GM12878 (cell line): Measurements from ENCODE around the gene ZNF827. TPM values are rescaled to one million over a fixed set of nuclear protein-coding genes. Genes with fewer than 3 reads are reported as not detected.

Experiments used
- ATAC-seq: fragments of 200-7000 bp; cut with Tn5 transposase; 3 replicates; pipeline ENCODE4 v1.9.1; 2020; ENCODE audit warnings: mild to moderate bottlenecking, moderate library complexity
- BruUV-seq: library from RNA; stranded (reverse); fragments of 400-500 nt; replicated peaks from 2 replicates; lab custom pipeline; 2021; lab: Mats Ljungman, UMichigan
- CTCF ChIA-PET: fragments of 300-600 bp; sonication (Branson Sonifier 250); formaldehyde crosslinking; extraction: SDS; loops from one replicate; lab custom pipeline; 2021; ENCODE audit warnings: inconsistent platforms; lab: Yijun Ruan, JAX
- POLR2A ChIA-PET: fragments of 350-600 bp; formaldehyde crosslinking; extraction: SDS; loops from one replicate; lab custom pipeline; 2021; ENCODE audit warnings: inconsistent platforms; lab: Charles Lee
- RAD21 ChIA-PET: fragments of 300-600 bp; sonication (Branson Sonifier 250); formaldehyde crosslinking; loops from one replicate; lab custom pipeline; 2023; ENCODE audit warnings: antibody characterized with exemption; ENCODE audit not compliant: unreplicated experiment; lab: Charles Lee
- SMC1A ChIA-PET: fragments of 300-600 bp; sonication (Branson Sonifier 250); formaldehyde crosslinking; loops from one replicate; lab custom pipeline; 2023; ENCODE audit not compliant: unreplicated experiment, uncharacterized antibody; lab: Charles Lee
- DNase-seq: peaks from one replicate; pipeline ENCODE4 v3.0.0-alpha.2; 2011; ENCODE audit warnings: low read depth, low spot score
- FAIRE-seq: peaks from 3 replicates; lab custom pipeline; 2011; peaks lifted over from hg19 to GRCh38; lab: Jason Lieb, UNC
- H2AFZ ChIP-seq: 2 replicates; pipeline ENCODE4 v1.6.0; 2011; ENCODE audit warnings: low read depth, low read length, control low read depth; ENCODE audit not compliant: control insufficient read depth
- H3K27ac ChIP-seq: 2 replicates; pipeline ENCODE4 v1.5.1; 2011; ENCODE audit warnings: control low read depth; ENCODE audit not compliant: control insufficient read depth, insufficient read depth
- H3K27me3 ChIP-seq, 2 experiments: replicated peaks in 1 of 2; 2 replicates each; pipeline versions ENCODE4 v1.6.0 to v1.6.1; 2011; ENCODE audit warnings: low read length in 1 of 2; ENCODE audit not compliant: control insufficient read depth in 2 of 2, insufficient read depth in 2 of 2
- H3K36me3 ChIP-seq, 2 experiments: 2 replicates each; pipeline ENCODE4 v1.5.1; 2011; ENCODE audit warnings: low read length in 1 of 2; ENCODE audit not compliant: control insufficient read depth in 2 of 2, insufficient read depth in 2 of 2
- H3K4me1 ChIP-seq: 2 replicates; pipeline ENCODE4 v1.6.1; 2011; ENCODE audit warnings: mild to moderate bottlenecking, low read length, moderate library complexity, mixed read lengths; ENCODE audit not compliant: control insufficient read depth, insufficient read depth
- H3K4me2 ChIP-seq: 2 replicates; pipeline ENCODE4 v1.6.0; 2011; ENCODE audit warnings: control low read depth; ENCODE audit not compliant: control insufficient read depth, insufficient read depth
- H3K4me3 ChIP-seq: fragments of 200-600 bp; sonication (generic); 2 replicates; pipeline ENCODE4 v1.5.1; 2016
- H3K79me2 ChIP-seq: 2 replicates; pipeline ENCODE4 v1.6.0; 2011; ENCODE audit warnings: low read length; ENCODE audit not compliant: control insufficient read depth, insufficient read depth
- H3K9ac ChIP-seq: 2 replicates; pipeline ENCODE4 v1.8.0; 2011; ENCODE audit warnings: low read length, control low read depth, mixed read lengths; ENCODE audit not compliant: control insufficient read depth, insufficient read depth
- H3K9me3 ChIP-seq: replicated peaks from 3 replicates; pipeline ENCODE4 v1.5.1; 2011; ENCODE audit warnings: mild to moderate bottlenecking, low read length; ENCODE audit not compliant: control insufficient read depth, insufficient read depth
- H4K20me1 ChIP-seq: 2 replicates; pipeline ENCODE4 v1.6.0; 2011; ENCODE audit not compliant: control insufficient read depth, insufficient read depth
- CHD4 ChIP-seq: fragments of 200-600 bp; sonication (generic); IDR thresholded peaks from 2 replicates; pipeline ENCODE4 v1.6.1; 2016; ENCODE audit warnings: mild to moderate bottlenecking
- CUX1 ChIP-seq: IDR thresholded peaks from 2 replicates; pipeline ENCODE4 v1.6.1; 2012; ENCODE audit warnings: improper control_type of control experiment, low read depth, low read length; ENCODE audit not compliant: insufficient replicate concordance
- ETV6 ChIP-seq, 2 experiments: fragments of 450-650 bp in 1 of 2; IDR thresholded peaks in 1 of 2; conservative IDR thresholded peaks in 1 of 2; 2 replicates each; pipeline ENCODE4 v1.6.1; 2014; ENCODE audit warnings: antibody characterized with exemption in 1 of 2, borderline replicate concordance in 1 of 2, low read depth in 1 of 2, mild to moderate bottlenecking in 1 of 2, moderate library complexity in 1 of 2
- NR2C2 ChIP-seq: IDR thresholded peaks from 2 replicates; pipeline ENCODE4 v1.6.1; 2011; ENCODE audit warnings: borderline replicate concordance, low read depth; ENCODE audit not compliant: control insufficient read depth, insufficient read length
- PAX8 ChIP-seq: fragments of 450-650 bp; IDR thresholded peaks from 2 replicates; pipeline ENCODE4 v1.6.1; 2017; ENCODE audit warnings: mild to moderate bottlenecking, moderate library complexity
- TCF3 ChIP-seq: IDR thresholded peaks from 2 replicates; pipeline ENCODE4 v1.6.1; 2012; ENCODE audit warnings: low read depth, mild to moderate bottlenecking, low read length, borderline replicate concordance; ENCODE audit not compliant: insufficient read depth
- ZBTB40 ChIP-seq: fragments of 450-650 bp; IDR thresholded peaks from 2 replicates; pipeline ENCODE4 v1.6.1; 2016; ENCODE audit warnings: mild to moderate bottlenecking, moderate library complexity, borderline replicate concordance
- ZSCAN29 ChIP-seq: fragments of 450-650 bp; IDR thresholded peaks from 2 replicates; pipeline ENCODE4 v1.6.1; 2017; ENCODE audit warnings: mild to moderate bottlenecking, moderate library complexity
- WGBS: methylation state at CpG from one replicate; pipeline ENCODE4 v1.1.6; 2016; ENCODE audit warnings: low lambda C conversion rate; ENCODE audit not compliant: insufficient replicate concordance, insufficient coverage; ENCODE audit errors: missing lambda C conversion rate; 5-methylcytosine and 5-hydroxymethylcytosine counted together
- in situ Hi-C: fragments of 300-500 bp; cut with MboI; formaldehyde crosslinking; loops from 9 replicates; pipeline ENCODE4 v1.14.3; 2018; ENCODE audit warnings: mixed read lengths
- intact Hi-C: fragments of 100-400 bp; cut with micrococcal nuclease; formaldehyde crosslinking; loops from one replicate; pipeline ENCODE4 v1.14.2; 2022; ENCODE audit not compliant: unreplicated experiment
- polyA plus RNA-seq, 11 experiments: library from polyadenylated mRNA; depleted of rRNA in 4 of 11; unstranded in 6 of 11; stranded (reverse) in 5 of 11; fragments of >200 nt; fragmentation: Nextera tagmentation in 4 of 11; fragmentation: Illumina TruSeq in 1 of 11; extraction: Ambion mirVana in 4 of 11; extraction: Trizol in 1 of 11; gene quantifications; 1 replicate in 1 of 11; 2 replicates in 10 of 11; pipeline versions ENCODE4 v1.2.1 to v1.2.3, GENCODE V29; 2011 to 2016; ENCODE audit warnings: inconsistent platforms in 2 of 11, missing spikeins in 2 of 11, low read depth in 1 of 11
- total RNA-seq, 4 experiments: library from RNA; depleted of rRNA in 3 of 4; stranded (reverse); fragments of >200 nt in 3 of 4; fragmentation: Illumina TruSeq in 1 of 4; extraction: Trizol in 1 of 4; gene quantifications; 2 replicates each; pipeline versions ENCODE4 v1.2.1 to v1.2.3, GENCODE V29; 2013 to 2021

Gene ZNF827
- total and polyA plus RNA-seq, 10 of the 15 experiments (the other 5 are each of a cell fraction or from before 2014, with no cell fraction given): 3.8 to 31.5 (median 13.6) TPM

GRCh38 chr4:145732001-145732815 lies 206.4 kb downstream of the ZNF827 start:
- ChIA-PET RAD21 (interaction anchor here (1.3 to 1.5 kb wide), 2 partner anchors 8 to 108 kb away, joined by 4 to 6 read pairs; no protein-coding TSS in a partner anchor), SMC1A (no interaction called here), POLR2A (interaction anchor here (0.7 kb wide), 1 partner anchor 8 kb away, joined by 3 read pairs; no protein-coding TSS in a partner anchor), CTCF (no interaction called here)
- H3K9ac ChIP-seq: peak overlapping the region; percentile 55
- no peak for DNase-seq
- H3K36me3 ChIP-seq: no peaks in the 10 kb centered on the region
- peak overlapping the region; percentile 52 for H3K4me2 ChIP-seq
- H2AFZ ChIP-seq: peak overlapping the region; percentile 65
- no peaks in the 10 kb centered on the region for H4K20me1 ChIP-seq
- ATAC-seq: no peak
- H3K79me2 ChIP-seq: no peaks in the 10 kb centered on the region
- no peak for TF ChIP-seq ZBTB40
- no peak for TF ChIP-seq ETV6 (conservative IDR thresholded peaks at IDR 0.05 in 1 of 2, IDR thresholded peaks at IDR 0.05 in 1 of 2; ENCODE audit: borderline replicate concordance in 1 of 2, low read depth in 1 of 2)
- no peak for TF ChIP-seq PAX8
- no peak for TF ChIP-seq CUX1
- no peak for TF ChIP-seq NR2C2
- no peak for TF ChIP-seq TCF3
- TF ChIP-seq CHD4: no peak
- TF ChIP-seq ZSCAN29: no peak
- no peak overlapping the region for H3K27ac ChIP-seq
- intact Hi-C loops (loop anchor here (5.0 kb wide), 2 partner anchors 115 to 205 kb away; partner anchors contain the start of genes MMAA and ZNF827), in situ Hi-C loops (no loop called here)
- no TSS peak for BruUV-seq
- WGBS: 59% methylated on average over 14 of the region's 14 CpGs
- no peaks in the 10 kb centered on the region for H3K9me3 ChIP-seq
- peak overlapping the region; percentile 85 for H3K4me3 ChIP-seq
- peaks cover 16% of the 10 kb centered on the region for H3K4me1 ChIP-seq
- FAIRE-seq: no peak
- H3K27me3 ChIP-seq: no peaks in the 10 kb centered on the region; a peak in 1 of 4 replicates
